ENCODE measurements around the gene RSF1. TPM values are rescaled to one million over a fixed set of nuclear protein-coding genes. Genes with fewer than 3 reads are reported as not detected.

The RSF1 gene
- total and polyA plus RNA-seq, 7 donors: 2.7 to 34.8 (median 30.0) TPM

GRCh38 chr11:77775936-77776335 is 44.6 kb downstream of the RSF1 start:
- no peak for DNase-seq
- Histone ChIP-seq H3K27me3 (ENCODE audit: insufficient read depth in 3 of 3, low read length in 2 of 3) (no peaks in the 10 kb centered on the region), H3K27ac (no peak overlapping the region), H3K4me1 (peaks cover 4% of the 10 kb centered on the region), H3K4me3 (no peak overlapping the region), H3K36me3 (ENCODE audit: insufficient read depth in 1 of 2, low read depth in 1 of 2) (peaks cover 0 to 5% of the 10 kb centered on the region in 2 donors), H3K9me3 (no peaks in the 10 kb centered on the region)
- no peak for TF ChIP-seq CTCF (IDR thresholded peaks at IDR 0.05)
- intact Hi-C loops (cut with DNase I): loop anchor here in 1 of 2 donors (10.0 kb wide), 1 partner anchor 269 kb away; no protein-coding TSS in a partner anchor
- no peak for ATAC-seq
- 33 to 54% (median 38%) methylated on average over 2 of the region's 2 CpGs for whole genome bisulfite sequencing, 3 donors

GRCh38 chr11:77771135-77771534 is 49.4 kb downstream of the RSF1 start:
- 72 to 82% (median 74%) methylated on average over 4 of the region's 4 CpGs for WGBS, 3 donors
- Histone ChIP-seq H3K4me3 (no peak overlapping the region), H3K4me1 (peaks cover 5% of the 10 kb centered on the region), H3K27me3 (ENCODE audit: insufficient read depth in 3 of 3, low read length in 2 of 3) (no peaks in the 10 kb centered on the region), H3K9me3 (no peaks in the 10 kb centered on the region), H3K36me3 (ENCODE audit: insufficient read depth in 1 of 2, low read depth in 1 of 2) (peaks cover 0 to 5% of the 10 kb centered on the region in 2 donors), H3K27ac (no peak overlapping the region)
- intact Hi-C loops (cut with DNase I): loop anchor here in 1 of 2 donors (10.0 kb wide), 1 partner anchor 274 kb away; no protein-coding TSS in a partner anchor
- ATAC-seq (no peak), DNase-seq (no peak)
- no peak for TF ChIP-seq CTCF (IDR thresholded peaks at IDR 0.05)

GRCh38 chr11:77770629-77771028 is 49.9 kb downstream of the RSF1 start:
- Histone ChIP-seq H3K4me3 (no peak overlapping the region), H3K36me3 (ENCODE audit: insufficient read depth in 1 of 2, low read depth in 1 of 2) (peaks cover 0 to 4% of the 10 kb centered on the region in 2 donors), H3K27me3 (ENCODE audit: insufficient read depth in 3 of 3, low read length in 2 of 3) (no peaks in the 10 kb centered on the region), H3K9me3 (no peaks in the 10 kb centered on the region), H3K27ac (no peak overlapping the region), H3K4me1 (peaks cover 5% of the 10 kb centered on the region)
- ATAC-seq (no peak), DNase-seq (no peak)
- TF ChIP-seq CTCF (IDR thresholded peaks at IDR 0.05): no peak
- intact Hi-C loops (cut with DNase I): loop anchor here in 1 of 2 donors (10.0 kb wide), 1 partner anchor 274 kb away; no protein-coding TSS in a partner anchor

- Histone ChIP-seq H3K9me3 (no peaks in the 10 kb centered on the region), H3K4me1 (no peaks in the 10 kb centered on the region), H3K4me3 (no peak overlapping the region), H3K36me3 (ENCODE audit: insufficient read depth in 1 of 2, low read depth in 1 of 2) (peaks cover 3 to 25% of the 10 kb centered on the region in 2 donors), H3K27me3 (ENCODE audit: insufficient read depth in 3 of 3, low read length in 2 of 3) (no peaks in the 10 kb centered on the region), H3K27ac (no peak overlapping the region)
- intact Hi-C loops (cut with DNase I): no loop called here
- DNase-seq (no peak), ATAC-seq (no peak)
- TF ChIP-seq CTCF (IDR thresholded peaks at IDR 0.05): no peak
These were observed 58.1 kb downstream of the RSF1 start for GRCh38 chr11:77762426-77762825.

- Histone ChIP-seq H3K27ac (no peak overlapping the region), H3K4me3 (no peak overlapping the region), H3K27me3 (ENCODE audit: insufficient read depth in 3 of 3, low read length in 2 of 3) (no peaks in the 10 kb centered on the region), H3K4me1 (no peaks in the 10 kb centered on the region), H3K9me3 (no peaks in the 10 kb centered on the region), H3K36me3 (ENCODE audit: insufficient read depth in 1 of 2, low read depth in 1 of 2) (peaks cover 3 to 25% of the 10 kb centered on the region in 2 donors)
- intact Hi-C loops (cut with DNase I): no loop called here
- DNase-seq (no peak), ATAC-seq (no peak)
- TF ChIP-seq CTCF (IDR thresholded peaks at IDR 0.05): no peak
- WGBS, 3 donors: 77 to 82% (median 80%) methylated on average over 3 of the region's 3 CpGs
These were observed 59.0 kb downstream of the RSF1 start for GRCh38 chr11:77761491-77761890.
